Fibroblast of pulmonary artery (primary cell): ENCODE data around the gene KSR1.

Experiments used
- DNase-seq: peaks from one replicate; pipeline ENCODE4 v3.0.0-alpha.2; 2010; ENCODE audit warnings: low read depth
- H3K4me3 ChIP-seq: replicated peaks from 2 replicates; pipeline ENCODE4 v1.5.1; 2011; ENCODE audit warnings: low read depth, mild to moderate bottlenecking, control low read depth, low read length, moderate library complexity
- TF ChIP-seq, protein P1 (sequence below): IDR thresholded peaks from 2 replicates; pipeline ENCODE4 v1.5.1; 2011; ENCODE audit warnings: mild to moderate bottlenecking, control low read depth, low read length, inconsistent platforms; ENCODE audit errors: missing control alignments

Gene KSR1

DNA sequence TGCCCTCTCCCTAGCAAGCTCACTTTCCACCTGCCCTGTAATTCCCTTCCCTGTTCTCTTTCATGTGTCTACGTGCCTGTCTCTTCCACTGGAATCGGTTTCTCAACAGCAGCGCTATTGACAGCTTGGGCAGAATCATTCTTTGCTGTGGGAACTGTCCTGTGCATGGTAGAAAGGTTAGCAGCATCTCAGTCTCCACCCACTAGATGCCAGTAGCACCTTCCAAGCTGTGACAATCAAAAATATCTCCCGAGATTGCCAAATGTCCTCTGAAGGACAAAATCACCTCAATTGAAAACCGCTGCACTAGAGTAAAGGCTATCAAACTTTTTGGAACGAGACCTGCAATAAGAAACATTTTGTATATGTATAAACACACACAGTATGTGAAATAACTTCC is 41.6 kb upstream of the KSR1 start:
- TF ChIP-seq, protein P1, sequence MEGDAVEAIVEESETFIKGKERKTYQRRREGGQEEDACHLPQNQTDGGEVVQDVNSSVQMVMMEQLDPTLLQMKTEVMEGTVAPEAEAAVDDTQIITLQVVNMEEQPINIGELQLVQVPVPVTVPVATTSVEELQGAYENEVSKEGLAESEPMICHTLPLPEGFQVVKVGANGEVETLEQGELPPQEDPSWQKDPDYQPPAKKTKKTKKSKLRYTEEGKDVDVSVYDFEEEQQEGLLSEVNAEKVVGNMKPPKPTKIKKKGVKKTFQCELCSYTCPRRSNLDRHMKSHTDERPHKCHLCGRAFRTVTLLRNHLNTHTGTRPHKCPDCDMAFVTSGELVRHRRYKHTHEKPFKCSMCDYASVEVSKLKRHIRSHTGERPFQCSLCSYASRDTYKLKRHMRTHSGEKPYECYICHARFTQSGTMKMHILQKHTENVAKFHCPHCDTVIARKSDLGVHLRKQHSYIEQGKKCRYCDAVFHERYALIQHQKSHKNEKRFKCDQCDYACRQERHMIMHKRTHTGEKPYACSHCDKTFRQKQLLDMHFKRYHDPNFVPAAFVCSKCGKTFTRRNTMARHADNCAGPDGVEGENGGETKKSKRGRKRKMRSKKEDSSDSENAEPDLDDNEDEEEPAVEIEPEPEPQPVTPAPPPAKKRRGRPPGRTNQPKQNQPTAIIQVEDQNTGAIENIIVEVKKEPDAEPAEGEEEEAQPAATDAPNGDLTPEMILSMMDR = no peak
- DNase-seq = no peak

DNA sequence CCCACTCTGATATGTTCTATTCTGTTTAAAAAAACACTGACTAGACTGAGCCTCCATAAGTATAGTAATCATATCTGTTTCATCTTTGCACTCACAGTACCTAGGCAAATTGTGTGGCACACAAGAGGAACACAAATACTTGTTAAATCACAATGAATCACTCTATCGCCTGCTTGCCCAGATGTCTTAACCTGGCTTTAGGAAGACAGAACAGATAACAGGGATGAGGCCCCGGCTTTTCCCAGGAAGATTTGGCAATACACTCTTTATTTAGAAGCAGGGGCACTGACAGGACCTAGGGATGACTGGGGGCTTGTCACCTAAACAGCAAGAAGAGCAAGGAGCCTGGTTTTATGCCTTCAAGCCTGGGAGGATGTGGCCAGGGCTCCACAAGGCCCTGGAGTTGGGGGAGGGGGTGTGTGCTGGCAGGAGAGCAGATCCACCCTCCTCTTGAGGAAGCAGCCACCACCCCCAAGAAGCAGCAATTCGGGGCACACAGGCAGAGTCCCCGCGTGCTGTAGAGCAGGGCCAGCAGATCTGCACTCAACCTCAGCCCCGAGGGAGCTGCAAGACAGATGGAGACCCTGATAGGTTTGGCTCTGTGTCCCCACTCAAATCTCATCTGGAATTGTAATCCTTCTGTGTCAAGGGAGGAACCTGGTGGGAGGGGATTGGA is 41.0 kb upstream of the KSR1 start:
- no peak for DNase-seq
- H3K4me3 ChIP-seq = no peak overlapping the region
- TF ChIP-seq, protein P1 = no peak

More for the DNA sequence above, 41.6 kb upstream of the KSR1 start:
- no peak overlapping the region for H3K4me3 ChIP-seq

DNA sequence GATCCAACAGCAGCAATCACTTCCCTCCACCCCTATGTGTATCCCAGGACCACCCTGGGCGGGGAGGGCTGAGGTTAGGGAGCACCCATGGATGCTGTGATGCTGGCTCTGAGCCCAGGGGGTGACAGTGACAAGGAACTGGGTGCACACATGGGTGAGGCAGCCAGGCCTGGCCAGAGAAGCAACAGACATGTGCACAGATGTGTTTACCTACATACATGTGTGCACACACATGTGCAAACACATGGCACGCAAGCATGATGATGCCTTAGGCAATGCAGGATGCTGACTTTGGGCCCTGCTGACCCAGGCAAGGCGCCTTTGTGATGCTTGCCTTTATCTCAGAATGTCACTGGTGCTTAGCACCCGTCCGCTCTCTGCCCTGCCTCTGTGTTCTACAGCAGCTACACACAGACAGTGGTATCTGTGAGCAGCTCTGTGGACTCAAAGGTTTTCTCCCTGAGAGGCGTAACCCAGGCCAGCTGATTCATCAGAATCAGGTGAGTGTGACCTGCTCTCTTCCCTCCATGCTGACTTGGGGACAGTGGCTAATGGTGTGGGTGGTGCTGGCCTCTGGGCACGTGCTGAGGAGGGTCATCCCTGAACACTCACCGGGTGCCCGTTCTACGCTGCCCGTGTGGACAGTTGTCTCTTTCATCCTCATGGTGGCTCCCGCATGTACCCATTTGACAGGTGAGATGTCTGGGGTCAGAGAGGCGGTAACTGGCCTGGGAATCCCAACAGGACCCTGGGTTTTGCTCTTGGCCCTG is 38.5 kb upstream of the KSR1 start:
- no peak overlapping the region for H3K4me3 ChIP-seq
- no peak for DNase-seq
- TF ChIP-seq, protein P1 = no peak

DNA sequence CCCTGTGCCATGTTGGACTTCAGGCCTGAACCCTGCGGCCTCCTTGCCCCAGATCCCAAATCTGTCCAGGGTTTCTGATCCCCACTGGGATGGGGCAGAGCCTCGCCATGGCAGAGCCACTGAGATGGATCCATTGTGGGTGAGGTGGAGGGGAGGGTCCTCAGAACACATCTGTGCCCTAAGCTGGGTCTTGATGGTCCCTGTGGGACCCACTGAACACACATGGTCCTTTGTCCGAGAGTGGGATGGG is 38.0 kb upstream of the KSR1 start:
- no peak for DNase-seq
- TF ChIP-seq, protein P1 = no peak
- no peak overlapping the region for H3K4me3 ChIP-seq

DNA sequence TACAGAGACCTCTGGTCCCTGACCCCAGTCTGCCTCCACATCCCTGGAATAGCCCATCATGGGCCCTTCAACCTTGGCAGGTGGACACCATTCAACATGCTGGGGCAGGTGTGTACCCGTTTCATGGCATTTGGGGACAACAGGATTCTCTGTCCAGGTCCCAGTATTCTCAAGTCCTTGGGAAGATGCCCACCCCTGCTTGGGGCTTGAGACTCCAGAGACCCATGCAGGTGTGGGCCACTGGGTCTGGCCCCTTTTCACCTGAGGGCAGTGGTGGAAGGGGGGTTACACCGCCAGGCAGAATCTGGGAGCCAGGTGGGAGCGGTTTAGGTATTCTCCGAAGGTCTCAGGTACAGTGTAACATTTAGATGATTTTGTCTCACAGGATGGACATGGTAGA is 37.1 kb upstream of the KSR1 start:
- no peak overlapping the region for H3K4me3 ChIP-seq
- DNase-seq = no peak
- TF ChIP-seq, protein P1 = no peak

DNA sequence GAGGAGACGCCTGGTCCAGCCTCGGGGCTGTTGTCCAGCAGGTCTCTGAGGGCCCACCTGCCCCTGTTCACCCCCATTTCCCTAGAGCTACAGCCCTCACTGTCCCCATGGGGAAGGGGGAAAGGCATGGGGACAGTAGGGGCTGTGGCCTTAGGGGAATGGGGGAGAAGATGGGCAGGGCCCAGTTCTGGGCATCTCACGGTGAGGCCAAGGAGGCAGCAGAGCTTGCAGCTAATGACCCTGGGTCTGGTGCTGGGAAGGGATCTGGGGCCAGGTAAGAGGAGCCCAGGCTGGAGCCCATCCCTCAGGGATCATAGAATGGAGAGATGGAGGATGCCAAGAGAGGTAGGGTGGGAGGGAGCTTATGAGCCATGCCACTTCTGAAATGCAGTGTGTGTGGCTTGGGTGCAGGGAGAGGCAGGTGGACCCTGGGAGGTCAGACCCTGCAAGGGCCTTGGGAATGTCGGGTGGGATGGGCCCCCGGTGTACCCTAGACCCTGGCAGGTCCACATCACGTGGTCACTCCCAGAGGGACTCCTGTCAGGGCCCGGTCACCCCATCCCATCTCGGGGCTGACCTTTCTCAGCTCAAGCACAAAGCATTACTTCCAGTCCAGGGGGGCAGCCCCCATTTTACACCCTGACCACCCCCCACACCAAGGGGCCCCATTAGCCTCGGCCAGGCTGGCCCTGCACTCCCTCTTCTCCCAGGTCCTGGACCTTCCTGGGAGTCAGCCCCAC is 35.9 kb upstream of the KSR1 start:
- H3K4me3 ChIP-seq = no peak overlapping the region
- DNase-seq = no peak
- TF ChIP-seq, protein P1 = no peak
